ENCODE results near the gene FOXD4.
"Not testable (repeated sequence)": the region's sequence is repeated elsewhere in the genome, so short reads cannot be mapped to it uniquely, and the experiment has no call there.

FOXD4 gene

DNA sequence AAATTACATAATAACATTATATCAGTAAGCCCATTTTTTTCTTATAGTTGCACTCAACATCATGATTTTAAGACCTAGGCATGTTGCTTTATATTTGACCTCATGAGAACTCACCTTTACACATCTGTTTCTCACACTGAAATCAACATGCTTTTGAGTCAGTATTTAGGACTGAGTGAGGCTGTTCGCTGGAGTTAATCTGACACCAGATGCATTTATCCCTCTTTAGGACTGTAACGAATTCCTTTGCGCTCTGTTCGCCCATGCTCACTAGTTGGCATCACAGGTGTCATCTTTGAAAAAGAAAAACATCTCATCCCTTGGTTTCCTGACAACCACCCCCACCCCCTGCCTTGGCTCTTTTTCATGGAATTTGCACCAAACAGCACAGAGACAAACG lies 24.3 kb downstream of the FOXD4 start:
- DNase-seq (ENCODE audit: low read depth), result not testable (repeated sequence)

DNA sequence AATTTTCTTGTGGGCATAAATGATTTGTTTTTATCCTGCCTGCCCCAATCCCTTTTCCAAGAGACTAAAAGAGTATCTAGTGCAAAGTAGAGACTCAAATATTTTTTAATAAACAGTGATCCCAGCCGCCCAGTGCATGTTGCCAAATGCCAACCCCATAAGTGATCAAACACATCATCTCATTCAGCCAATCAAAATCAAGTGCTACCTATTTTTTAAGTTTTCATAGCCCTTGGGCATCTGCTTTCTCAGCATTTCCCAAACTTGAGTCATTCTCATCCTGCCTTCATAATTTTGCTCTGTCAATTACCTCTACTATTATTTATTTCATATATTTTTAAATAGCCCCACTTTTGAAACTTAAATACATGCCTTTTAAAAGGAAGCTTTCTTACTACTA lies 27.4 kb downstream of the FOXD4 start:
- not testable (repeated sequence) for DNase-seq (ENCODE audit: low read depth)

- not testable (repeated sequence) for DNase-seq (ENCODE audit: low read depth)
Measured at GRCh38 chr9:88396-89037, 29.7 kb downstream of the FOXD4 start.

DNA sequence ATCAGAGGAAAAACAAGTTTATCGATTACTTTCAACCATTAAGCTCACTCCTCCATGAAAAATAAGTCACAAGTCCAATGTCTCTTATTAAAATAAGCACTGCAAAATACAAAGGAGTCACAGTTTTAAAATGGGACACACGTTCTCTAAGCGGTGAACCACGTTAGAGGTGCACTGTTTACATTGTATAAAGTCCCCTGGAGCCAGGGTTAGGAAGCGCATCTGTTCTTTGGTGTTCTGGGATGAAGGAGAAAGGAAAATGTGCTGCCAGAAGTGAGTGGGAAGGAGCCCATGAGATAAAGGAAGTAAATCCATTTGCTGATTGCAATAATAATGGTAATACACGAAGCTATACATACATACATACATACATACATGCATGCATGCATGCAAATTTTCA lies 30.4 kb downstream of the FOXD4 start:
- DNase-seq (ENCODE audit: low read depth), result not testable (repeated sequence)

DNA sequence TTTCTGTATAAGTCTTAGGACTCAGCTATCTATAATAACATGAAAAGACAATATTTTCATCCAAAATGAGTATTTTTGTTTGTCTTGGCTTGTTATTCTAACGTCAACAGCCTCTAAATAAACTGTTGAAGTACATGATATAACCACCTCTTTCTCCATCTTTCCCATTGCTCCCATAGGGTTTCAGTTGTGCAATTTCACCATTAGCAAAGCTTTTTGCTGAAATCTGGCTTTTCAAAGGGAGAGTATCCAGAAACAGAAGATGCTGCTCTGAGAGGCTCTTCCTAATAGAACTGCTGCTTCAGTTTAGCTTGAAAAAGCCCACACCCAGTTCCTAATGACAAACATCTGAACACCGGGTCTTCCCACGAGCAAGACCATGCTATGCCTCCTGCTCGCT lies 31.1 kb downstream of the FOXD4 start:
- not testable (repeated sequence) for DNase-seq (ENCODE audit: low read depth)

GRCh38 chr9:86697-87096 lies 31.5 kb downstream of the FOXD4 start:
- DNase-seq (ENCODE audit: low read depth), result not testable (repeated sequence)

DNA sequence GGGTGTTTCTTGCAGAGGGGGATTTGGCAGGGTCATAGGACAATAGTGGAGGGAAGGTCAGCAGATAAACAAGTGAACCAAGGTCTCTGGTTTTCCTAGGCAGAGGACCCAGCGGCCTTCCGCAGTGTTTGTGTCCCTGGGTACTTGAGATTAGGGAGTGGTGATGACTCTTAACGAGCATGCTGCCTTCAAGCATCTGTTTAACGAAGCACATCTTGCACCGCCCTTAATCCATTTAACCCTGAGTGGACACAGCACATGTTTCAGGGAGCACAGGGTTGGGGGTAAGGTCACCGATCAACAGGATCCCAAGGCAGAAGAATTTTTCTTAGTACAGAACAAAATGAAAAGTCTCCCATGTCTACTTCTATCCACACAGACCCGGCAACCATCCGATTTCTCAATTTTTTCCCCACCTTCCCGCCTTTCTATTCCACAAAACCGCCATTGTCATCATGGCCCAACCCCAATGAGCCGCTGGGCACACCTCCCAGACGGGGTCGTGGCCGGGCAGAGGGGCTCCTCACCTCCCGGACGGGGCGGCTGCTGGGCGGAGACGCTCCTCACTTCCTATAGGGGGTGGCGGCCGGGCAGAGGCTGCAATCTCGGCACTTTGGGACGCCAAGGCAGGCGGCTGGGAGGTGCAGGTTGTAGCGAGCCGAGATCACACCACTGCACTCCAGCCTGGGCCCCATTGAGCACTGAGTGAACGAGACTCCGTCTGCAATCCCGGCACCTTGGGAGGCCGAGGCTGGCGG lies 35.1 kb downstream of the FOXD4 start:
- DNase-seq (ENCODE audit: low read depth), result not testable (repeated sequence)

DNA sequence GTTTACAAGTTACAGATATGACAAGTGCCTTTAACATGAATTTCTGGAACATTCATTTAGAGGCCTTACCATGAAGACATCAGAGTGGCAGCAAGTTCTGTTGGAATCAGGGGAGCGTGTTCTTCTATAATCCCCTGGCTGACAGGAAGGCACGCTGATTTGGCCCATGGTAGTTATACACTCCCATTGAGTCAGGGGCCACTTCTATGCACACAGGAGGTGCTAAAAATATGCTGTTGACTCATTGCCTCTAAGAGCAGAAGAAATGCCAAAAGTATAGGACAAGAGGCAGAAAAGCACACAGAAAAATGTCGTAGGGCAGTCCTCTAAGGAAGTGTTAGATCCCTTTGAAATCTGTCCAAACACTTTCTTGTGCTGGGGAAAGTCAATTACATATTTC lies 39.9 kb downstream of the FOXD4 start:
- not testable (repeated sequence) for DNase-seq (ENCODE audit: low read depth)

- DNase-seq (ENCODE audit: low read depth), result not testable (repeated sequence)
Measured at GRCh38 chr9:76389-76788, 41.8 kb downstream of the FOXD4 start.

- not testable (repeated sequence) for DNase-seq (ENCODE audit: low read depth)
Measured at GRCh38 chr9:73900-74525, 44.2 kb downstream of the FOXD4 start.

DNA sequence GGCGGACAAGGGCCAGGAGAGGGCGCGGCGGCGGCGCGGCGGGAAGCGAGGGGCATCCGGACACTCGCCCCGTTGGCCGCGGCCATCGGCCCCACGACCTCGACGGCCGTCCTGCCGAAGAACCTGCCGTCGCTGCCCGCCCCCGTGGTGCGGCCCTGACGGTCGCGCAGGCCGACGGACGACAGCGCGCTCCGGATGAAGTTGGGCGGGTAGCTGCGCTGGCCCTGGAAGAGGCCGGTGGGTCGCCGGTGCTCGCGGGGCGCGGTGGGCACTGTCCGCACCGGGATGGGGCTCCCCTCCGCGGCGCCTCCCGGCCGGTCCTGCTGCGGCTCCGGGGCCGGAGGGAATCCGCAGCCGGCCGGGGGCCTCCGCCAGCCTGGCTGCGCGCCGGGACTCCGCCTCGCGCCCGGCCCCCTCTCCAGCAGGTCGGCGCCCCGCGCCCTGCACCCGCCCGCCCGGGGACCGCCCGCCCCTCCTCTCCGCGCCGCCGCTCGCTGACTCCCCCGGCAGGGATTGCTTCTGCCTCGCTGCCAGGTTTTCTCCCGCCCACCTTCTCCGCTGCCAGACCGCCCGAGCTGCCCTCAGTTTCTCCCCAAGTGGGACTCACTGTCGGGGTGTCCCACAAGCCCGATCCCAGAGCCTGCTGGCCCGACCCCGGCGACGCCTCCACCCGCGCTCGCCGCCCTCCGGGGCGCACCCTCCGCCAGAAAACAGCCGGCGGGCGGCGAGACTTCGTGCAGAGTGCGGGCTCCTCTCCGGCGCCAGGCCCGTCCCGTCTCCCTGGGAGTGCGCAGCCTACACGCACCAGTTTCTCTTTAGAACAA lies 44.9 kb downstream of the FOXD4 start:
- DNase-seq (ENCODE audit: low read depth), result not testable (repeated sequence)

Data from CMK (cell line).